Astrocyte (in vitro differentiated cells and primary cell): ENCODE results near the gene RBM19. TPM values are rescaled to one million over a fixed set of nuclear protein-coding genes. Genes with fewer than 3 reads are reported as not detected.

ENCODE experiments used
- DNase-seq: peaks from one replicate; pipeline ENCODE4 v3.0.0-alpha.2; 2010; ENCODE audit warnings: low read depth
- FAIRE-seq: peaks from 2 replicates; lab custom pipeline; 2011; peaks lifted over from hg19 to GRCh38; lab: Jason Lieb, UNC
- H2AFZ ChIP-seq: 2 replicates; pipeline ENCODE4 v1.6.0; 2012; ENCODE audit warnings: low read depth, low read length, inconsistent platforms
- H3K27ac ChIP-seq: 2 replicates; pipeline ENCODE4 v1.5.1; 2011; ENCODE audit warnings: low read depth, low read length, inconsistent platforms
- H3K27me3 ChIP-seq: 2 replicates; pipeline ENCODE4 v1.6.0; 2011; ENCODE audit warnings: low read length, inconsistent platforms; ENCODE audit not compliant: insufficient read depth
- H3K36me3 ChIP-seq: 2 replicates; pipeline ENCODE4 v1.5.1; 2011; ENCODE audit warnings: low read length, inconsistent platforms; ENCODE audit not compliant: insufficient read depth
- H3K4me1 ChIP-seq: 2 replicates; pipeline ENCODE4 v1.5.1; 2011; ENCODE audit warnings: low read length, inconsistent platforms; ENCODE audit not compliant: insufficient read depth
- H3K4me2 ChIP-seq: 2 replicates; pipeline ENCODE4 v1.6.0; 2012; ENCODE audit warnings: low read length, inconsistent platforms
- H3K4me3 ChIP-seq: 2 replicates; pipeline ENCODE4 v1.5.1; 2011; ENCODE audit warnings: low read depth, mild to moderate bottlenecking, low read length, inconsistent platforms; ENCODE audit not compliant: insufficient read depth
- H3K79me2 ChIP-seq: 2 replicates; pipeline ENCODE4 v1.6.0; 2012; ENCODE audit warnings: mild to moderate bottlenecking, low read length, inconsistent platforms; ENCODE audit not compliant: insufficient read depth
- H3K9ac ChIP-seq: 2 replicates; pipeline ENCODE4 v1.6.0; 2012; ENCODE audit warnings: mild to moderate bottlenecking, low read length, inconsistent platforms
- H3K9me3 ChIP-seq: 2 replicates; pipeline ENCODE4 v1.5.1; 2012; ENCODE audit warnings: low read depth, mild to moderate bottlenecking, low read length, inconsistent platforms; ENCODE audit not compliant: insufficient read depth
- H4K20me1 ChIP-seq: 2 replicates; pipeline ENCODE4 v1.6.0; 2012; ENCODE audit warnings: low read length, inconsistent platforms; ENCODE audit not compliant: insufficient read depth
- H3K27ac Mint-ChIP-seq: one replicate; pipeline ENCODE4 v1.8.0; 2021; ENCODE audit warnings: mild to moderate bottlenecking, mixed read lengths; ENCODE audit not compliant: unreplicated experiment
- H3K27me3 Mint-ChIP-seq: one replicate; pipeline ENCODE4 v1.8.0; 2021; ENCODE audit warnings: low read depth, mixed read lengths; ENCODE audit not compliant: unreplicated experiment
- H3K36me3 Mint-ChIP-seq: one replicate; pipeline ENCODE4 v1.8.0; 2021; ENCODE audit warnings: low read depth, mixed read lengths; ENCODE audit not compliant: unreplicated experiment
- H3K4me1 Mint-ChIP-seq: one replicate; pipeline ENCODE4 v1.8.0; 2021; ENCODE audit warnings: low read depth, mixed read lengths; ENCODE audit not compliant: unreplicated experiment
- H3K4me3 Mint-ChIP-seq: one replicate; pipeline ENCODE4 v1.8.0; 2021; ENCODE audit warnings: mild to moderate bottlenecking, moderate library complexity, mixed read lengths; ENCODE audit not compliant: unreplicated experiment
- H3K9me3 Mint-ChIP-seq: one replicate; pipeline ENCODE4 v1.8.0; 2021; ENCODE audit warnings: mild to moderate bottlenecking, mixed read lengths; ENCODE audit not compliant: unreplicated experiment
- CTCF ChIP-seq: IDR thresholded peaks from 2 replicates; pipeline ENCODE4 v1.5.1; 2011; ENCODE audit warnings: low read depth, mild to moderate bottlenecking, inconsistent platforms, low read length, moderate library complexity; ENCODE audit not compliant: insufficient read depth
- EZH2 ChIP-seq: IDR thresholded peaks from 2 replicates; pipeline ENCODE4 v1.6.1; 2012; ENCODE audit warnings: mild to moderate bottlenecking, low read length, inconsistent platforms; ENCODE audit not compliant: insufficient read depth
- total RNA-seq: library from RNA; stranded (reverse); gene quantifications from 2 replicates; pipeline ENCODE4 v1.2.1, GENCODE V29; 2021

Gene RBM19
- total RNA-seq, 1 donor from 2014 or later, result 32.3 TPM

GRCh38 chr12:113923251-113923650, 42.9 kb downstream of the RBM19 start:
- H4K20me1 ChIP-seq, result no peaks in the 10 kb centered on the region
- peaks cover 31% of the 10 kb centered on the region for H3K36me3 Mint-ChIP-seq

DNA sequence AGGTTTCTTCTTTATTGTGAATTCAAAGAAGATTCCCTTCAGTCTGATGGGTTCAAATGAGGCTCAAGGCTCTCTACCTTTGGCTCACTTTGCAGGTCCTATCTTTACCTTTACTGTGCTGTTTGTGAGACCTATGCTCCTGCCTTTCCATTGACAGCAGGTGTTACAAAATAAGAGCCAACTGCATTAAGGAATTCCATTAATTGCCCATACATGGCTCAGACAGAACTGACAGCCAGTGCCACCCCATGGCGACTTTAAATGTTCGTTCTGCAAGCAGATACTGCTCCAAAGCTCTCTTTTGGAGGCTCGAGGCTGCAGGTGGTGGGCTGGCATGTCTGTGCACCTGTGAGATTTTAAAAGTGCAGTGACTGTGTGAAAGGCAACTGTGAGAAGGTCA, 44.7 kb downstream of the RBM19 start:
- DNase-seq (no peak), FAIRE-seq (no peak)
- Histone ChIP-seq H4K20me1 (no peaks in the 10 kb centered on the region), H3K9ac (no peak overlapping the region), H3K4me2 (no peak overlapping the region), H3K27me3 (no peaks in the 10 kb centered on the region), H3K4me3 (no peak overlapping the region), H3K36me3 (peaks cover 20% of the 10 kb centered on the region), H3K79me2 (no peaks in the 10 kb centered on the region), H3K4me1 (no peaks in the 10 kb centered on the region), H2AFZ (no peak overlapping the region), H3K27ac (no peak overlapping the region), H3K9me3 (no peaks in the 10 kb centered on the region)
- Mint-ChIP-seq H3K9me3 (peaks cover 4% of the 10 kb centered on the region), H3K4me3 (no peak overlapping the region), H3K27me3 (no peaks in the 10 kb centered on the region), H3K4me1 (no peaks in the 10 kb centered on the region), H3K27ac (no peak overlapping the region), H3K36me3 (peaks cover 28% of the 10 kb centered on the region)
- TF ChIP-seq CTCF (no peak), EZH2 (no peak)

More at GRCh38 chr12:113923251-113923650, 42.9 kb downstream of the RBM19 start:
- H3K27ac Mint-ChIP-seq, result no peak overlapping the region
- no peaks in the 10 kb centered on the region for H3K27me3 ChIP-seq
- H3K4me3 Mint-ChIP-seq, result no peak overlapping the region
- no peaks in the 10 kb centered on the region for H3K4me1 ChIP-seq
- FAIRE-seq (no peak), DNase-seq (no peak)
- H3K4me2 ChIP-seq, result no peak overlapping the region
- H3K9me3 ChIP-seq, result no peaks in the 10 kb centered on the region
- TF ChIP-seq CTCF (no peak), EZH2 (no peak)
- H3K27me3 Mint-ChIP-seq, result no peaks in the 10 kb centered on the region
- H3K9ac ChIP-seq, result no peak overlapping the region
- no peak overlapping the region for H3K27ac ChIP-seq
- no peak overlapping the region for H3K4me3 ChIP-seq
- H3K36me3 ChIP-seq, result peaks cover 17% of the 10 kb centered on the region
- H2AFZ ChIP-seq, result no peak overlapping the region
- no peaks in the 10 kb centered on the region for H3K9me3 Mint-ChIP-seq
- H3K79me2 ChIP-seq, result no peaks in the 10 kb centered on the region
- no peaks in the 10 kb centered on the region for H3K4me1 Mint-ChIP-seq

DNA sequence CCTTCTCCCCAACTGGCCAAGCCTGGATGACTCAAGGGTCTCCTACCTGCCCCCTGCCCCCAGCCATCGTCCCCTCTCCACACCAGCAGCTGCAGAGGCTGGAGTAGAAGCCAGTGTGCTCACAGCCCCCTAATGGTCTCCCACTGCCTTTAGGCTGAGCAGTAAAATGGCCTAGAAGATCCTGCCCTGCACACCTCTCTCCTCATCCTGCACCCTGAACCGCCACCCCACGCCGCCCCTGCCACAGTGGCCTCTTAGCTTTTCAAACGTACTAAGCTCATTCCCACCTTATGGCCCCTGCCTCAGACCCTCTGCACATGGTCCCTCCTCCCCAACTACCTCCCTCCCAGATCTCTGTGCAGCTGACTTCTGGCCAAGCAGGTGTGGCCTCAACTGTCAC, 46.3 kb downstream of the RBM19 start:
- Histone ChIP-seq H3K27ac (no peak overlapping the region), H3K9ac (no peak overlapping the region), H3K4me1 (no peaks in the 10 kb centered on the region), H3K36me3 (peaks cover 11% of the 10 kb centered on the region), H3K79me2 (no peaks in the 10 kb centered on the region), H3K4me2 (no peak overlapping the region), H3K9me3 (no peaks in the 10 kb centered on the region), H3K4me3 (no peak overlapping the region), H4K20me1 (no peaks in the 10 kb centered on the region), H3K27me3 (no peaks in the 10 kb centered on the region), H2AFZ (no peak overlapping the region)
- Mint-ChIP-seq H3K27ac (no peak overlapping the region), H3K4me3 (no peak overlapping the region), H3K27me3 (peaks cover 1% of the 10 kb centered on the region), H3K36me3 (peaks cover 21% of the 10 kb centered on the region), H3K4me1 (no peaks in the 10 kb centered on the region), H3K9me3 (peaks cover 5% of the 10 kb centered on the region)
- DNase-seq (no peak), FAIRE-seq (no peak)
- TF ChIP-seq CTCF (no peak), EZH2 (no peak)
